CD4-positive, alpha-beta T cell treated with Interleukin-6 for 4 hours (primary cell): ENCODE data around the gene BHLHE41.

Experiments
- DNase-seq: peaks from one replicate; pipeline ENCODE4 v3.0.0-alpha.2; 2020; ENCODE audit warnings: mixed read lengths

BHLHE41 gene

DNA sequence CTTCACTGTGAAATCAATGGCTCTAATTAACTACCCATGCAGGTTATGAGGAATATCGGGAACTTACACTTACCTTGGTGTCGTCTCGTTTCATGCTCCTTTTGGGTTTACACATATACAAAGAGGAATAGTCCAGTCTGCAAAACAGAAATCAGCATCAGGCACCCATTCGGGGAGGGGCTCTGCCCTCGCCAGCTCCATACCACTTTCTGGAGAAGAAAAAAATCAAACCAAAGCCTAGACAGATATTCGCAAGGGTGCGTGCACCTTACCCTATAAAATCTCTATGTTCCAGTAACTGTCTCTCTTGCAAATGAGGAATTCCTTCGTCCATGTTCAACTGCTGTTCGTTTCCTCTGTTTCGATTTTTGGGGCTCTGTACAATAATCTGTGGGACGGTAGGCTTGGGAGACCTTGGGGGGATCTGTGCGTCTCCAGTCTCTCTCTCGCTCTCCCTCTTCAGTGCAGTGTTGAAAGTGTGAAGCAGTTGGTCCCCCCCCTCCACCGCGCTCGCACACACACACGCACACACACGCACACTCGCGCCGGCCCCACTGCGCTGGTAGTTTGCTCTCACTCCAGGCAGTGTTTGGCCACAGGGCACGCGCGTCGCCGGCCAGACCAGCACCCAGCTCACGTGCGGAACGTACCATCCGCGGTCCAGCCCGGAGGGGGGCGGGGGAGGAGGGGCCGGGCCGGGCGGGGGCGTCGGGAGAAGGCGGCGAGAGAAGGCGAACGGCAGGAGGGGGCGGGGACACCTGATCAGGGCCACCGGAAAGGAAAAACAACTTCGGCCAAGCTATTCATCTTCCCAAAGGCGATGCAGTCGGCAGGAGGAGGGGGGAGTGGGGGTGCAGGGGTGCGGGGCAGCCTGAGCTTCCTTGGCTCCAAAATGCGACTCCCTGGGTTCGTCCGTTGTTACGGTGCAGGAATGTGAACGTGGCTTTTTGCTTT is at the start of gene BHLHE41:
Gene BHLHE41 (minus strand): TSS at position 592 of the 954 bp plus-strand sequence. CDS start 258 bp downstream, at position 334.
- DNase-seq, result no peak

DNA sequence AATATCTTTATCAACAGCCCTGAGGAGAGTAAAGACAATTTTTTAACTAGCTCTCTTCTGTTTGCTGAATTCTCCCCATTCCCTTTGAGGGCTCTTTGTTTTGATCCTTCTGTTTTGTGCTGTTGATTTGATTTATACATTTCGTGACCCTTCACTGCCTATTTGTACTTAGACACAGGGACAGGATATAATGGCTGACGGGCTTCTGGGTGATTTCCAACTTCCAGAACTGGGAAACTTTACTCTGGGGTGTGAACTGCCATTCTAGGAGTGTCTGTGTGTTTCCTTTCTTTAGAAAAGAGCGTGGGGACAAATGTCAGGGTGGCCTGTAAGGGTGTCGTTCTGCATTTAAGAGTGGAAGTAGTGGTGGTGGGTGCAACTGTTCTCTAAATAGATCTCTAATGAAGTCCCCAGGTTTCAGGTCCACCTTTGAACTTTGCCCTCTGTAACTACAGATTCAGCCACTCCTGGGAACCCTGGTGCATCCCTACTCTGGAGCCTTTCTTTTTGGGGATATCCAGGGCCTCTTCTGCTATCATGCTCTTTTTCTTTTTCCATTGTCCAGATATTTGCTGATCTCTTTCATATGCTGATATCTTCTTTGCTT is 48.2 kb upstream of the BHLHE41 start:
- DNase-seq, result no peak

DNA sequence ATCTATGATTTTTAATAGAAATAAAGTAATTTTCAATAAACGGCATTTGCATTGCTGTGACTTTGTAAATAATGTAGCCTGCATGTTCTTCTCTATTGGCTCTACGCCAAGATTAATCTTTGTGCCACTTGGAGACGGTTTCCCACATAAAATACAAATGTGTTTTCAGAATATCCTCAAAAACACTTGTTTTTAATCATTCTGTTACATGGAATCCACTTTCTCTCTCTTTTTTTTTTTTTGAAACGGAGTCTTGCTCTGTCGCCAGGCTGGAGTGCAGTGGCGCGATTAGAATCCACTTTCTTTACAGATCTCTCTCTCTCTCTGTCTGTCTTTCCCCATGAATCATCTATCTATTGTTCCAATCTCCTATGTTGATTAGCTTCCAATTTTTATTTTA is 47.7 kb upstream of the BHLHE41 start:
- DNase-seq, result no peak

DNA sequence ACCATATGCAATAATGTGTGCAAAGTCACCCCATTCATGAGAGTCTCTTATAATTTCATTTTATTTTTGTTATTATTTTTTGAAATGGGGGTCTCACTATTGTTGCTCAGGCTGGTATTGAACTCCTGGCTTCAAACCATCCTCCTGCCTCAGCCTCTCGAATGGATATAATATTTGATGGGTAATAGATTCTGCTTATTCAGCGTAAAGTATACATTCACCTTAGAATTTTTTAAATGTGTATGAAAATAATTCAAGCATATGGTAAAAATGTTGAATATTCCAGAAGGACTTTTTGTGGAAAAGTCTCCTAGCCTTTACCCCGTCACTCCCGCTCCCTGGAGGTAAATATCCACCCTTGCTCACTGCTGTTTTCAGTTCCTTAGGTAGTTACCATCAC is 47.2 kb upstream of the BHLHE41 start:
- DNase-seq, result no peak

DNA sequence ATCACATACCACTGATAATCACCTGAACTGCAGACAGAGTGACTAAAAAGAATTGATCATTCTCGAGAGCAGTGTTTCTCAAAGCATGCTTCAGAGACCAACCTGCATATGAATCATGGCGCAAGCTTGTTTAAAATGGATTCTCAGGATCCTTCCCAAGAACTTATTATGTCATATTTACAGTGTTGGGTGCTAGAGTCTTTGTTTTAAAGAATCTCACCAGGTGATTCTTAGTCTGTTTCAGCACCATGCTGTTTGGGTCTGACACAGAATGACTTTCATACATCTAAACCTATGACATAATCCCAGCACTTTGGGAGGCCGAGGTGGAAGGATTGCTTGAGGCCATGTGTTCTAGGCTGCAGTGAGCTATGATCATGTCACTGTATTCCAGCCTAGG is 39.3 kb upstream of the BHLHE41 start:
- no peak for DNase-seq

DNA sequence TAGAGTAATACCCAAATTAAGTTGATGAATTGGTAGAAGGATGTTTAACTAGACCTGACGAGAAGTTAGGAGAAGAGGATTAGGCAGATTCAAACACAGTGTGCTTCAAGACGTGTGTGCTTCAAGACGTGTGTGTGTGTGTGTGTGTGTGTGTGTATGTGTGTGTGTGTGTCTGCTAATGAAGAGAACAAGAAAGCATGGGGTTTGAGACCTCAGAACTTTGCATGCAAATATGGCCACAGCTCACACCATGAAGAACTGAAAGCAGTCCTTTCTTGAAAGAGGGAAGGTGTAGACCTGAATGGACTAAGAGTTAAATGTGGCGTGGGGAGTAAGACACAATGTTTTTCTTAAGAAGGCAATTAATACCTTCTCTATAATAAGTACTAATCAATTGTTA is 38.1 kb upstream of the BHLHE41 start:
- DNase-seq, result no peak

DNA sequence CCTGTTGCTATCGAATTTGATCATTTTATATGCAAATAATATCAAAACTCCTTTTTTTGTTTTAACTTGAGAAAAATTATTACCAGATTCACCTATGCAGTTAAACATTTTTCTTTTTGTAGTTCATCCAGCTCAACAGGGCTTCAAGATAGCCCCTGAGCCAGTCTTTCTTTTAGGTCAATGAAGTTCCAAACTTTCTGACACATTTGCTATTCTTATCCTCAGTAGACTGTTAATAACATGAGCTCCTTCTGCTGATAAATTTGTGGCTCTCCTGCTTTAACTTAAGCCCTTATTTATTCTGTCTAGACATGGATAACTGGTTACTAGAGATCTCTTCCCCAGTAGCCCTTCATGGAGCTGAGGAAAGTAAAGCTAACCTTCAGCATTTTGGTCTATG is 37.3 kb upstream of the BHLHE41 start:
- DNase-seq, result no peak

DNA sequence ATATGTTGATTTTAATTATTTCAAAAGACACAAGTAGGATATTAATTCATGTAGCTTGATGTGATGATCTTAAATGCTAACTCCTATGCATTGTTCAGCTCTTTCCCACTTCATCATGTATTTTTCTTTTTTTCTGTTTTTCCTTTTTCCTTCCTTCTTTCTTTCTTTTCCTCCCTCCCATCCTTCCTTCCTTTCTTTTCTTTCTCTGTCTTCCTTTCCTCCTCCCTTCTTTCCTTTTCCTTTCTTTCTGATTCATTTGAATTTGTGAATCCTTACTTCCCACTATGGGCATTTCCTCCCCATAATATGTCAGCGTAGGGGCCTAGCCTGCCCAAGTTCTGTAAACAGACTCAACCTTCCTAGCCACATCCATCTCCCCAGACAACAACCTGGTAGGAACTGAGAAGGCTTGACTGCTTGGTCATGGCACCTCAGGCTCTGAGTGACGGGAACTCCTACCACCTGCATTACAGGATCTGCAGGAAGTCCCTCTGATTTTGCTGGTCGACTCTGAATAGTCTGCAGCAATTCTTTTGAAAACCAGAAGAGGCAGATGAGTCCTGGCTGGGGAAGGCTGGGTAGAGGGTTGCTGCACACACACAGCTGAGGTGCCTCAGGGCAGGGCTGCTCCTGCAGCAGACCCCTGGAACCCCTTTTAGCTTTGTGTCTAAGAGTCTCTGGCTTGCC is 33.4 kb upstream of the BHLHE41 start:
- no peak for DNase-seq

DNA sequence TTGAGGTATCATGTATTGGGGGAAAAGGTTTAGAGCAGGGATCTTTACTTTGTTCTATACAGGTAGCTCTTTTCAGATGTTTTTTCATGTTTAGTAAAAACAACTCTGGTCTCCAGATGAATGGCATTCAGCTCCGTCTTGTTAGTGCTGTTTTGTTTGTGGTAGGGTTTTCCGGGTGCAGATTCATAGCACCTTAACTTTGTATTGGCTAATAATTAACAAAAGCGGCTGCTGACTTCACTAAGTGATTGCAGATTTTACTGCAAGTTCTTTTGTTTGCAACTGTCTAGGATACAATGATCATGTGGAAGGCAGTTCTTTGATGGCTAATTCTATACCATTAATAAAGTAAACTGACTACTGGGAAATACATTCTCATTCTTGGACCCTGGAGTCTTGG is 32.2 kb upstream of the BHLHE41 start:
- DNase-seq, result no peak

DNA sequence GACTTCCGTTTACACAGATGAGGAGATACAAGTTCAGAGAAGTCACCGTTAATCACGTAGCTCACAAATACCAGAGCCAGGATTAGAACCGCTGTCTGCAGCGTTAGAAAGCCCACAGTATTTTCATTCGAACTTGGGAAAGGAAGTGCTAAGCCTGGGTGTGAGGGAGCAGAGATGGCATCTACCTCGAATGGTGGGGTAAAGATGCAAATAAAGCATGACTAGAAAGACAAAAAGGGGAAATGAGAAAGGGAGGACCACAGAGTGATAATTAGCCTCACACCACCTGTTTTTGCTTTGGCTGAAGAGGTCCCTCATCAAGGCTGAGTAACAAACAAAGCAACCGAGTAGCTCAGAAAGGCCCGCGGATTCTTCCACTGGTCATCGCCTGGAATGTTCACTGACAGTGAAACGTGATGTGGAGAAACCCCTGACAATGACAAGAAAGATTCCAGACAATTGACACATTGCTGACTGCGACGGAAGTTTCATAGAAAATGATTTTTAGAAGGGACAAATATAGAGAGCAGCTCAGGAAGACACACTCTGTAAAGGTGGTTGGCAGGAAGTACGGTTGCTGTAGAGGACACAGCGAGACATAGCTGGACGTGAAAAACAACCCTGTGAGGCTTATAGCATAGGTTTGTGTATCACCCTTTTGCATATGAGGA is 31.5 kb upstream of the BHLHE41 start:
- DNase-seq, result no peak

DNA sequence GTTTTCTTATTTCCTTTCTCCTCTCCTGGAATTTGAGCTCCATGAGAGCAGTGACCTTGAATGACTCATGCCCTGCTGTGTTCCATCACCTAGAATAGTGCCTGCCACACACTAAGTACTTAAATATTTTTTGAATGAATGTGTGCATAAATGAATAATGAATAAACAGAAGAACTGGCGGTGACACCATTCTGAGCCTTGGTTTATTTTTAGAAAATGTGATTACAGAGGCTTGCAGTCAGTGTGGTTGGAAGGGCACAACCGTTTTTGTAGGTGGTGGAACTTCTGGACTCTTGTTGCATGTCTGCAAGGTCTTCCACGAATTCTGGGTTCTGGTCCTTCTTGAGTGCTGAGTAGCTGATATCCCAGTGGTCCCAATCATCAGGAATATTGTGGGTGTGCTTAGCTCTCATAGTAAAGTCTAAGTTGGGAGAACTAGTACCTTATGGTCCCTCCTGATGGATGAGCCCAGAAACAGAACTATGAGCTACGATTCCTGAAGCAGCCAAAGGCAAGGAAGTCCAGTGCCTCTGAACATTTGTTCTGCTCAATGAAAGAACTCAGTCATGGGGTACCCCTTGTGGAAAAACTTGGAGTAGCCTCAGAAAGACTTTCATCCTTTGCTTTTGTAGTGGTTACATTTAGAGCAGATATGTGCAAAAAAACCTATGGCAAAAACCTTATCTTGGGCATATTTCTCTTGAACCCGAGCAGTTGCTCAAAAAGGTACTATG is 28.8 kb upstream of the BHLHE41 start:
- no peak for DNase-seq

DNA sequence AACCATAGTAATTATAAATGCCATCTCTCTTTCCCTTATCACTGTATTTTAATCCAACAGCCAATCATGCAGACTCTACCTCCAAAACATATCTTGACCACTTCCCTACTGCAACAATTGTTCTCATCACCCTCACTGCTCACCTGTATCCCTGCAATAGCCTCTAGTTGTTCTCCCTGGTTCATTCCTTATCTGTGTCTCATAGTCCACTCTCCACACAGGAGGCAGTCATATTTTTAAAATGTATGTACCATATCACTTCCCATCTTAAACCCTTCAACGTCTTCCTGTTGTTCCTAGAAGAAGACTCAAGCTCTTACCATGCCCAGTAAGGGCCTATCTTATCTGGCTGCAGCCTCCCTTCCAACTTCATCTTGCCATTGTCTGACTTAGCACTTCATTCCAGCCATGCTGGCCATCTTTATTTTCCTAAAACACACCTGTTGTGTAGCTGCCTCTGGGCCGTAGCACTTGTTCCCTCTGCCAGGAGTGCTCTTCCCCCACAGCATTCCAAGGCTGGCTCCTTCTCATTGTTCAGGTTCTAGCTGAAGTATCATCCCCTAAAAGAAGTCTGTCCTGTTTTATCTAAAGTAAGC is 27.8 kb upstream of the BHLHE41 start:
- DNase-seq, result no peak

DNA sequence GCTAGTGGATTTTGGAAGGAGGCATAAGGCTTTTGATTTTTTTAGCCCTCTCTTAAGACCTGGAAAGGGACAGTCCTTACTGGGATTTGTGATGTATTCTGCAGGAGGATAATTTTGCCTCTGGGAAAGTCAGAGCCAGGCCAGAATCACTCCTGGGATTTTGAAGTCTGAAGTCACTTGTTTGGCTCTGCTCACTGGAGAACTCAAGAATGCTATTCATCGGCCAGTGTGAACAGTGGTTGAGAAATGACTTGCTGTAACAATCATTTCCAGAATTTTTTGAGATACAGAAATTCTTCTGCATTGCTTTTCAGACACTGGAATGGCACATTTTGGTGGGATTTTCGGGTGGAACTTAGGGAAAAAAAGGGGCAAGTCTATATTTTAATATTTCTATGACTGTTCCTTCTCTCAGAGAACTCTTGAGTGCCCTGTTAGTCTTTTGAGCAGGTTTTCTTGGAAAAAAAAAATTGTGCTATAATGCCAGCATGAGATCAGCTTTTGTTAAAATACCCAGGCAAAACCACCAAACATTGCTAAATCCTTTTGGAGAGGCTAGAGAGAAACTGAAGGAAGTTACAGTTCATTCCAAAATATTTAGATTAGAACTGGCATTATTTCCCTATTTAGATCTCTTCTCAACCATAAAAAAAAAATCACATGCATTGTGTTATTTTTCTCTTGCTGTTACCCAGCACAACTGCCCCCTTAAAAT is 26.1 kb upstream of the BHLHE41 start:
- no peak for DNase-seq

DNA sequence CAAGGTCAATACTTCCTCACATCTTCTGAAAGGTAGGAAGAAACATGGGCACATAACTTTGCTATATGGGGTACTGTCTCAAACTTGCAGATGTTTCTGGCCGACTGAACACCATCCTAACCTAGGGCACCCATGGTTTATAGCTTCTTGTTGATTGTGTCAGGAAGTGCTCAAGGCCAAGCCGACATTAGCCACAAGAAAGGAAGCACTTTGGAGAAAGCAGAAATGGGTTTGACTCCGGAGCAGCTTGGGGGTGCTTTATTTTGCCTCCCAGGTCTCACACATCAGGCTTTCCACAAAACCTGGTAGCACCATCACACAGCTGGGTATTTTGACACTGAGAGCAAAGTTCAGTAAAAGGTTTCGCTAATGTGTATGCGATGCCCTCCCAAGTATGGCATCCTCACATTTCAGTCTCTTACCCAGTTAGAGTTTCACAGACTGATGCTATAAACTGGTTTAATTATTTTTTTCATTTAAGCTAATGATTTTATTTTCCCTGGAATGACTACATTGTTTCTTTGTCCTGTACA is 25.2 kb upstream of the BHLHE41 start:
- DNase-seq, result no peak

DNA sequence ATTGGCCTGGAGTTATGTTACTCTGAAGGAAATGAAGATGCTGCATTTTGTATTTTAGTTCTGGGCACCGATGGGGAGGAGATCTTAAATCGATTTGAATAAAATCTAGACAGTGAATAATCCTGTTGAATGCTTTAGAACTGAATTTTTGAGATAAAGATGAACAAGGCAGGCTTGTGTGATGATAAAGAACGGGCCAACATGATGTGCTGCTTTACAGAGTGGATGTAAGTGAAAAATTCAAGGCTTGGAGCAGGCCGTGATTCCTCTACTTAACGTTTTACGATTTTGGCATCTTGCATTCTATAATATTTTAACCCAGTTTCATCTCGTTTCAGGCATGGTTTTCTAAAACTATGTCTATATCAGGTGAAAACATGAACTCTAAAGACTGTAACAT is 23.5 kb upstream of the BHLHE41 start:
- no peak for DNase-seq

DNA sequence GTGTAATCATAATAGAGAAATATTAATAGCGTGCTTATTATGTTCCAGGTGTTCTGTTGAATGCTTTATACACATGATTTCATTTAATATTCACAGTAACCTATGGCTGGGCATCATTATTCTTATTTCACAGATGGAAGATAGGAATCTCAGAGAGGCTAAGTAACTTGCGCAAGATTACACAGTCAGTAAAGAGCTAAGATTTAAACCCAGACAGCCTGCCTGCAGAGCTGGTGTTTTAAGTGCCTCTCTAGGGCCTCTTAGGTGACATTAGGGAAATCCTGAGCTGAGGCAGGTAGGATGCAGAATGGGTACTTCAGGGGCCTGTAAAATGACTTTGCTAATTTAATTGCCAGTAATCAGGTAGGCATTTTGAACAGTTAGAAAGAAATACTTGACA is 18.5 kb upstream of the BHLHE41 start:
- DNase-seq, result no peak

DNA sequence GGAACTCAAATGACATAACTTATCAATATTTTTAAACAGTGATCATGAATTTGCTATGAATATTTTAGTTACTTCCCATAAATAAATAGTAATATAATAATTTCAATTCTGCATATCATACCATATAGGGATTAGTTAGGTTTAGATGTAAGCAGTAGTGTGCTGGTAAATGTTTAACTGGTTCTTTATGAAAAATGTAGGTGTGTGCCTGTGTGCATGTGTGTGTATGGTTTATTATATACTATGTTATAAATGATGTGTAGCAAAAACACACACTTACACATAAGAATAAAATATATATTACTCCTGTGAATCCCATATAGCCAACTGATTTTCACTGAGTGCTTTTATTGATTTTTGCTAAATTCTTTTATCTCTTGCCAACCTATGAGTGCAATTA is 14.0 kb upstream of the BHLHE41 start:
- DNase-seq, result no peak

DNA sequence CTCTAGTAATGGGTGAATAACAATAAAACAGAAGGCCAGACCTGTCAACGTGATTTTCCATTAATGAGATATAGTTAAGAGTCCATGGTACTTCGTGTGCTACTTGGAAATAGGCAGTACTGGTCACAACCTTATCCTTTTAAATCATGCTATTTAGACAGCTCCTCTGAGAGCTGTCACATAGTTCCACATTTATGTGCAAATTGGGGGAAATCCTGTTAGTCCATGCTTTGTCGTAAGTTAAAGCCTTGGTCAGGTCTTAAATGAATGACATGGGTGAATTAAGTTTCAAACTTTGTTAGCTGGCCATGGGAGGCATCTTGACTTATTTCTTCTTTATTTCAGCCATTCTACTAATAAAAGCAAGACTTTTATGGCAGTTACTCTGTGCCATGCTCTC is 11.9 kb upstream of the BHLHE41 start:
- DNase-seq, result no peak

DNA sequence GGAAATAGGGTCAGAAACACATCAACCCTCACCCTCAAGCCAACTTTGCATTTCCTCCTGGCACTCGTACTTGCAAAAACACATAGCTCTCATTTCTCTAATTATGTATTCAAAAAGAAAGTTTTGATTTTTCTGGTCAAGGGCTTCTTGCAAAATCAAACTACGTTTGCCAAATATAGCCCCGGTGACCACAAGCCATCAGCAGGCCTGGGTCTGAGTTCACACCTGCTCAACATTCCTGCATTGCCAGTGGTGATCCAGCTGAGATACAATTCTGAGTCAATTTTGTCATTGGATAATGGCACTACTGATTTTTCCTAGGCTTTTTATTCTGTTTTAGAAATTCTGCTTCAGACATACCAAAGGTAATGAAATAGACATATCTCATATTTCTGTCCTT is 10.7 kb upstream of the BHLHE41 start:
- DNase-seq, result no peak

DNA sequence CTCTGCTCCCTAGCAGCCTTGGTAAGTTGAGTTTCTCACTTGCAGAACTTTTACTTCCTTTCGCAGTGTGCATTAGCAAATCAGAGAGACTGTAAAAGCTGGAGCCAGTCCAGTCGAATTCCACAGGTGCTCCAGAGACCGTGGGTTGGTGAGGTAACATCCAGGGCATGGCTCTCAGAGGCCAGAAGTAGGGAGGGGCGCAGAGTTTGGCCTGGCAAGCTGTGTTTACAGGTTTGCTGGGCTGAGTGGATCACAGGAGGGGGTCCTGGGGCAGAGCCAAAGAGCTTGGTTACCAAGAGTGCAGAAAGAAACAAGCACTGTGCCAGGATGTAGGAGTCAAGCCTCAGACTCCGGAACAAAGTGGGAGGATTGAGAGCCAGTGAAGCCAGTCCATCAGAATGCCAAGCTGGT is 10.2 kb upstream of the BHLHE41 start:
- no peak for DNase-seq

DNA sequence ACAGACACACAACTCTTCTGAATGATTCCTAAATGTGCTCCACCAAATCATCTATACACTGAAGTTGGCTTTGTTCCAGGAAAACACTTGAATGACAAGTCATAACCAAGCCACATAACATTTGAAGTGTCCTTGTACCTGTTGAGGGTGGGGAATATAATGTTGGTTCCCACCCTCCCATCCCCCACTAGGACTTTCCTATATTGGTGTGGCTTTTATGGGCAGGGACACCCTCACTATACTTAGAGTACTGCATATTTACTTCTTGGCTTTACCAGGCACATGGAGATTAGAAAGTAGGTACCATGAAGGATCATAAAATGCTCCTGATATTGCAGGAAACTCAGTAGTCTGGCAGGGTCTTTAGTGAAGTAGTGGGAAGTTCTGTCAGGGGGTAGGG is 9.7 kb upstream of the BHLHE41 start:
- no peak for DNase-seq
